K562 (cell line): ENCODE results near the gene SAMD4A. TPM values are rescaled to one million over a fixed set of nuclear protein-coding genes. Genes with fewer than 3 reads are reported as not detected.
A peak's percentile ranks its signal among the peaks of the same experiment; 100 is the strongest.

ENCODE experiments used
- ATAC-seq: fragments of 200-7000 bp; cut with Tn5 transposase; 3 replicates; pipeline ENCODE4 v1.9.1; 2020; ENCODE audit warnings: moderate library complexity
- BruUV-seq: library from RNA; stranded (reverse); fragments of 400-500 nt; replicated peaks from 2 replicates; lab custom pipeline; 2021; lab: Mats Ljungman, UMichigan
- CTCF ChIA-PET: fragments of 300-600 bp; formaldehyde crosslinking; extraction: SDS; loops from one replicate; lab custom pipeline; 2021; ENCODE audit warnings: low intra/inter-chr PET ratio; lab: Yijun Ruan, JAX
- POLR2A ChIA-PET: fragments of 300-600, 350-650 bp; sonication (Branson Sonifier 250); formaldehyde crosslinking; extraction: SDS; loops from one replicate; lab custom pipeline; 2021; ENCODE audit warnings: antibody characterized with exemption, inconsistent platforms; lab: Yijun Ruan, JAX
- DNase-seq, 4 experiments: peaks; one replicate each; pipeline versions ENCODE4 v3.0.0 to v3.0.0-alpha.2; 2011 to 2018; ENCODE audit warnings: low spot score in 3 of 4, mixed read lengths in 3 of 4; ENCODE audit errors: extremely low read depth in 1 of 4
- FAIRE-seq: peaks from 2 replicates; lab custom pipeline; 2011; peaks lifted over from hg19 to GRCh38; lab: Jason Lieb, UNC
- H2AFZ ChIP-seq: 2 replicates; pipeline ENCODE4 v1.6.0; 2011; ENCODE audit warnings: low read depth, low read length, control low read depth, inconsistent platforms
- H3K27ac ChIP-seq: fragments of 200-600 bp; 3 replicates; pipeline ENCODE4 v1.8.0; 2011; ENCODE audit warnings: low read depth, mild to moderate bottlenecking, control low read depth, inconsistent platforms, low read length, moderate library complexity, mixed read lengths; ENCODE audit errors: extremely low read depth
- H3K27me3 ChIP-seq, 2 experiments: fragments of 300-600 bp in 1 of 2; 2 replicates in 1 of 2; 3 replicates in 1 of 2; pipeline versions ENCODE4 v1.6.0 to v1.8.0; 2011; ENCODE audit warnings: inconsistent platforms in 2 of 2, low read length in 2 of 2, mild to moderate bottlenecking in 1 of 2, mixed read lengths in 1 of 2, moderate library complexity in 1 of 2; ENCODE audit not compliant: control insufficient read depth in 2 of 2, insufficient read depth in 2 of 2
- H3K36me3 ChIP-seq: fragments of 300-600 bp; 3 replicates; pipeline ENCODE4 v1.8.0; 2011; ENCODE audit warnings: mild to moderate bottlenecking, low read length, inconsistent platforms; ENCODE audit not compliant: control insufficient read depth, insufficient read depth
- H3K4me1 ChIP-seq, 2 experiments: fragments of 200-600 bp in 1 of 2; replicated peaks in 1 of 2; 2 replicates in 1 of 2; 3 replicates in 1 of 2; pipeline versions ENCODE4 v1.5.1 to v1.8.0; 2011; ENCODE audit warnings: inconsistent platforms in 2 of 2, low read length in 2 of 2, mild to moderate bottlenecking in 1 of 2, mixed read lengths in 1 of 2, moderate library complexity in 1 of 2; ENCODE audit not compliant: control insufficient read depth in 2 of 2, insufficient read depth in 2 of 2
- H3K4me2 ChIP-seq: 2 replicates; pipeline ENCODE4 v1.6.1; 2011; ENCODE audit warnings: low read length, control low read depth, inconsistent platforms, mixed read lengths; ENCODE audit not compliant: insufficient read depth
- H3K4me3 ChIP-seq: fragments of 200-600 bp; sonication (generic), shearing (Covaris generic); 2 replicates; pipeline ENCODE4 v1.5.1; 2016; ENCODE audit warnings: control low read depth, inconsistent platforms
- H3K79me2 ChIP-seq: fragments of 200-600 bp; 3 replicates; pipeline ENCODE4 v1.8.0; 2011; ENCODE audit warnings: low read length, inconsistent platforms; ENCODE audit not compliant: control insufficient read depth, insufficient read depth
- H3K9ac ChIP-seq, 2 experiments: 2 replicates each; pipeline versions ENCODE4 v1.6.0 to v1.6.1; 2011; ENCODE audit warnings: low read depth in 2 of 2, low read length in 2 of 2, control low read depth in 1 of 2, inconsistent platforms in 1 of 2, mild to moderate bottlenecking in 1 of 2, mixed read lengths in 1 of 2; ENCODE audit not compliant: insufficient read depth in 1 of 2
- H3K9me1 ChIP-seq: one replicate; pipeline ENCODE4 v1.6.0; 2011; ENCODE audit warnings: inconsistent platforms, mild to moderate bottlenecking, low read length, moderate library complexity; ENCODE audit not compliant: control insufficient read depth, insufficient read depth
- H3K9me3 ChIP-seq: replicated peaks from 2 replicates; pipeline ENCODE4 v1.5.1; 2011; ENCODE audit warnings: low read depth, low read length, inconsistent platforms; ENCODE audit not compliant: control insufficient read depth, insufficient read depth
- H4K20me1 ChIP-seq: replicated peaks from 2 replicates; pipeline ENCODE4 v1.6.1; 2011; ENCODE audit warnings: low read length, inconsistent platforms, mixed read lengths; ENCODE audit not compliant: control insufficient read depth, insufficient read depth
- ATF1 ChIP-seq, 2 experiments: fragments of 450-650 bp in 1 of 2; IDR thresholded peaks; 2 replicates each; pipeline ENCODE4 v1.6.1; 2016; ENCODE audit warnings: missing compliant biosample characterization in 1 of 2, missing genetic modification characterization in 1 of 2
- C11orf30 ChIP-seq: fragments of 450-650 bp; IDR thresholded peaks from 2 replicates; pipeline ENCODE4 v1.6.1; 2016; ENCODE audit warnings: low read depth, mild to moderate bottlenecking
- ELK3 ChIP-seq: fragments of 450-650 bp; formaldehyde crosslinking; IDR thresholded peaks from 2 replicates; pipeline ENCODE4 v1.4.0; 2020; ENCODE audit warnings: mild to moderate bottlenecking
- KLF1 ChIP-seq: fragments of 450-650 bp; IDR thresholded peaks from 2 replicates; pipeline ENCODE4 v1.6.1; 2016; ENCODE audit warnings: missing genetic modification characterization, missing compliant biosample characterization
- MCM2 ChIP-seq: fragments of 450-650 bp; IDR thresholded peaks from 2 replicates; pipeline ENCODE4 v1.6.1; 2017; ENCODE audit warnings: low read depth, mild to moderate bottlenecking
- MECOM ChIP-seq: fragments of 250-450 bp; sonication (Bioruptor Pico); IDR thresholded peaks from 2 replicates; pipeline ENCODE4 v1.8.0; 2022; ENCODE audit warnings: inconsistent platforms
- MEF2D ChIP-seq: conservative IDR thresholded peaks from 2 replicates; pipeline ENCODE4 v1.6.1; 2016; ENCODE audit warnings: low read depth, missing genetic modification characterization, missing compliant biosample characterization
- PPARD ChIP-seq: fragments of 250-450 bp; sonication (Bioruptor Pico); IDR thresholded peaks from 2 replicates; pipeline ENCODE4 v1.8.0; 2022; ENCODE audit warnings: inconsistent platforms, mild to moderate bottlenecking, moderate library complexity
- RFX7 ChIP-seq: fragments of 250-450 bp; sonication (Bioruptor Pico); IDR thresholded peaks from 2 replicates; pipeline ENCODE4 v1.5.1; 2021; ENCODE audit warnings: mild to moderate bottlenecking
- SREBF1 ChIP-seq: fragments of 150-350 bp; IDR thresholded peaks from 2 replicates; pipeline ENCODE4 v1.6.1; 2014; ENCODE audit warnings: antibody characterized with exemption, low read depth, low read length, borderline replicate concordance
- SREBF2 ChIP-seq: sonication (generic); formaldehyde crosslinking; IDR thresholded peaks from 2 replicates; pipeline ENCODE4 v1.4.0; 2020; ENCODE audit warnings: mild to moderate bottlenecking, missing genetic modification reagents
- ZNF316 ChIP-seq: fragments of 450-650 bp; IDR thresholded peaks from 2 replicates; pipeline ENCODE4 v1.6.1; 2016
- ZNF717 ChIP-seq: fragments of 250-450 bp; sonication (Bioruptor Pico); IDR thresholded peaks from 2 replicates; pipeline ENCODE4 v1.5.0; 2021
- WGBS: fragments of 100-300 bp; shearing (Covaris generic); methylation state at CpG from one replicate; pipeline ENCODE4 v1.1.6; 2016; ENCODE audit warnings: low coverage, mixed read lengths; ENCODE audit not compliant: insufficient coverage; ENCODE audit errors: missing lambda C conversion rate; 5-methylcytosine and 5-hydroxymethylcytosine counted together
- in situ Hi-C: fragments of 300-500 bp; cut with MboI; formaldehyde crosslinking; loops from 4 replicates; pipeline ENCODE4 v1.15.0; 2018; ENCODE audit warnings: inconsistent platforms, mixed read lengths
- intact Hi-C: fragments of 100-400 bp; cut with micrococcal nuclease; formaldehyde crosslinking; loops from 2 replicates; pipeline ENCODE4 v1.14.2; 2022
- polyA plus RNA-seq, 8 experiments: library from polyadenylated mRNA; depleted of rRNA in 4 of 8; stranded (reverse) in 5 of 8; unstranded in 3 of 8; fragments of >200 nt; fragmentation: Nextera tagmentation in 2 of 8; fragmentation: Illumina TruSeq in 1 of 8; extraction: Ambion mirVana in 2 of 8; extraction: Trizol in 1 of 8; gene quantifications; 2 replicates each; pipeline versions ENCODE4 v1.2.1 to v1.2.3, GENCODE V29; 2011 to 2014; ENCODE audit warnings: inconsistent platforms in 1 of 8, missing spikeins in 1 of 8
- total RNA-seq, 7 experiments: library from RNA; depleted of rRNA in 6 of 7; stranded (reverse); fragments of >200 nt in 6 of 7; fragmentation: Illumina TruSeq in 2 of 7; extraction: Trizol in 2 of 7; gene quantifications; 2 replicates each; pipeline versions ENCODE4 v1.2.1 to v1.2.3, GENCODE V29; 2011 to 2021; ENCODE audit warnings: low replicate concordance in 1 of 7
- TF ChIP-seq, protein P1 (sequence below): fragments of 450-650 bp; conservative IDR thresholded peaks from 2 replicates; pipeline ENCODE4 v1.6.1; 2016; ENCODE audit warnings: missing genetic modification characterization, low read depth, mild to moderate bottlenecking, control low read depth, missing compliant biosample characterization
- TF ChIP-seq, protein P2 (sequence below): sonication (generic); formaldehyde crosslinking; IDR thresholded peaks from 2 replicates; pipeline ENCODE4 v1.9.0; 2022; ENCODE audit warnings: mild to moderate bottlenecking, missing genetic modification reagents

The SAMD4A gene
- total and polyA plus RNA-seq, 9 of the 15 experiments (the other 6 are each of a cell fraction or from before 2014, with no cell fraction given) = 0.66 to 6.8 (median 3.3) TPM

- H3K27me3 ChIP-seq = no peaks in the 10 kb centered on the region
- H3K36me3 ChIP-seq = no peaks in the 10 kb centered on the region; the same call in 2 of the 3 replicates
- no peak overlapping the region for H3K4me3 ChIP-seq
- ATAC-seq = no peak
- ChIA-PET CTCF (no interaction called here), POLR2A (no interaction called here)
- in situ Hi-C loops = no loop called here
- no peak overlapping the region for H3K27ac ChIP-seq
- FAIRE-seq = no peak
- 37% methylated on average over 2 of the region's 2 CpGs for WGBS
- TF ChIP-seq C11orf30 = peak; percentile 35; the same call in 1 of the 2 replicates
- no peak for TF ChIP-seq ZNF717 (CRISPR knock-in tag)
- TF ChIP-seq ZNF316 = peak; percentile 39; the same call in 1 of the 2 replicates
- no peak overlapping the region for H3K9ac ChIP-seq
- no peak overlapping the region for H2AFZ ChIP-seq
- DNase-seq = no peak
- H3K9me3 ChIP-seq = no peaks in the 10 kb centered on the region
- H3K9me1 ChIP-seq = peaks cover 3% of the 10 kb centered on the region
- BruUV-seq = no TSS peak
- H4K20me1 ChIP-seq = no peaks in the 10 kb centered on the region; the same call in 1 of the 2 replicates
- H3K4me1 ChIP-seq = no peaks in the 10 kb centered on the region
- H3K79me2 ChIP-seq = no peaks in the 10 kb centered on the region
- intact Hi-C loops = loop anchor here (5.0 to 10.0 kb wide), 2 partner anchors 133 to 275 kb away; no protein-coding TSS in a partner anchor
- H3K4me2 ChIP-seq = no peak overlapping the region
These were observed 72.7 kb downstream of the SAMD4A start for GRCh38 chr14:54639611-54640010.

DNA sequence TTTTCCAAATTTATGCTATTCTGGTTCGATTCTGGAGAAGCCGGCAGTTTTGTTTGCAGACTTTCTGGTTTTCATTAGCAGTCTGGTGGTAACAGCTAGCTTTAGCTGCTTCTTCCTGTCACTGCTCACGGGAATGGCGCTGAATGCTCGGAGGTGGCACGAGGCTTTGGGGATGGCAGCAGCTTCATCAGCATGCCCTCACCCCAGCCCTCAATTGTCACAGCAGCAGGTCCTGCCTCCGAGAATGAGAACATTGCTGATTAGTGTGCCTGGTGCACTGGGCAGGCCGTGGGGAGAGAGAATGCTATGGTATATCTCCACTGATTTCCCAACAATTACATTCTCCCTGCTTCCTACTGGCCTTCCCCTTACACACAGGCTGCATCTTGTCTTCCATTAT is 73.6 kb downstream of the SAMD4A start:
- ATAC-seq = no peak
- no peak overlapping the region for H3K4me2 ChIP-seq
- no TSS peak for BruUV-seq
- no peak overlapping the region for H3K4me3 ChIP-seq
- H3K27me3 ChIP-seq = no peaks in the 10 kb centered on the region
- peaks cover 3% of the 10 kb centered on the region for H3K9me1 ChIP-seq
- H4K20me1 ChIP-seq = no peaks in the 10 kb centered on the region; the same call in 1 of the 2 replicates
- 53% methylated on average over 4 of the region's 8 CpGs for WGBS
- CTCF ChIA-PET = no interaction called here
- POLR2A ChIA-PET = interaction anchor here (1.0 kb wide), 1 partner anchor 10 kb away, joined by 3 read pairs; no protein-coding TSS in a partner anchor
- no peaks in the 10 kb centered on the region for H3K9me3 ChIP-seq
- no peak overlapping the region for H3K9ac ChIP-seq
- no peaks in the 10 kb centered on the region for H3K79me2 ChIP-seq
- H3K27ac ChIP-seq = no peak overlapping the region
- in situ Hi-C loops = no loop called here
- no peaks in the 10 kb centered on the region; the same call in 2 of the 3 replicates for H3K36me3 ChIP-seq
- no peak for FAIRE-seq
- intact Hi-C loops = loop anchor here (5.0 to 10.0 kb wide), 2 partner anchors 132 to 276 kb away; no protein-coding TSS in a partner anchor
- no peak for DNase-seq
- H3K4me1 ChIP-seq = no peaks in the 10 kb centered on the region
- H2AFZ ChIP-seq = no peak overlapping the region
- TF ChIP-seq RFX7 (CRISPR knock-in tag) = no peak
- TF ChIP-seq ELK3 (CRISPR knock-in tag) = no peak
- no peak for TF ChIP-seq PPARD
- no peak for TF ChIP-seq KLF1 (tag)
- TF ChIP-seq MCM2 = no peak
- TF ChIP-seq MECOM (CRISPR knock-in tag) = no peak
- TF ChIP-seq MEF2D (tag) = no peak
- TF ChIP-seq, protein P1, sequence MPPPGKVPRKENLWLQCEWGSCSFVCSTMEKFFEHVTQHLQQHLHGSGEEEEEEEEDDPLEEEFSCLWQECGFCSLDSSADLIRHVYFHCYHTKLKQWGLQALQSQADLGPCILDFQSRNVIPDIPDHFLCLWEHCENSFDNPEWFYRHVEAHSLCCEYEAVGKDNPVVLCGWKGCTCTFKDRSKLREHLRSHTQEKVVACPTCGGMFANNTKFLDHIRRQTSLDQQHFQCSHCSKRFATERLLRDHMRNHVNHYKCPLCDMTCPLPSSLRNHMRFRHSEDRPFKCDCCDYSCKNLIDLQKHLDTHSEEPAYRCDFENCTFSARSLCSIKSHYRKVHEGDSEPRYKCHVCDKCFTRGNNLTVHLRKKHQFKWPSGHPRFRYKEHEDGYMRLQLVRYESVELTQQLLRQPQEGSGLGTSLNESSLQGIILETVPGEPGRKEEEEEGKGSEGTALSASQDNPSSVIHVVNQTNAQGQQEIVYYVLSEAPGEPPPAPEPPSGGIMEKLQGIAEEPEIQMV (tag) = no peak
- no peak for TF ChIP-seq SREBF2
- no peak for TF ChIP-seq SREBF1
- TF ChIP-seq, protein P2, sequence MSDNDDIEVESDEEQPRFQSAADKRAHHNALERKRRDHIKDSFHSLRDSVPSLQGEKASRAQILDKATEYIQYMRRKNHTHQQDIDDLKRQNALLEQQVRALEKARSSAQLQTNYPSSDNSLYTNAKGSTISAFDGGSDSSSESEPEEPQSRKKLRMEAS (CRISPR knock-in tag) = no peak
- TF ChIP-seq ATF1 (CRISPR knock-in tag; IDR thresholded peaks at IDR 0.05) = no peak
- TF ChIP-seq ATF1 (tag; IDR thresholded peaks at IDR 0.05) = no peak
